ENCODE data around the gene RASD2. TPM values are rescaled to one million over a fixed set of nuclear protein-coding genes. Genes with fewer than 3 reads are reported as not detected.
"Not testable (repeated sequence)": the region's sequence is repeated elsewhere in the genome, so short reads cannot be mapped to it uniquely, and the experiment has no call there.

RASD2 gene
- total RNA-seq, 4 donors from 2014 or later, result 4.7 to 45.9 (median 16.0) TPM

- peak overlapping the region in 3 of 4 donors; percentile 30 to 74 (median 68) for H3K27ac ChIP-seq
- TF ChIP-seq EP300 (IDR thresholded peaks at IDR 0.05) (no peak), POLR2AphosphoS5 (IDR thresholded peaks at IDR 0.05) (no peak), POLR2A (IDR thresholded peaks at IDR 0.05) (no peak)
- TF ChIP-seq, protein P1, sequence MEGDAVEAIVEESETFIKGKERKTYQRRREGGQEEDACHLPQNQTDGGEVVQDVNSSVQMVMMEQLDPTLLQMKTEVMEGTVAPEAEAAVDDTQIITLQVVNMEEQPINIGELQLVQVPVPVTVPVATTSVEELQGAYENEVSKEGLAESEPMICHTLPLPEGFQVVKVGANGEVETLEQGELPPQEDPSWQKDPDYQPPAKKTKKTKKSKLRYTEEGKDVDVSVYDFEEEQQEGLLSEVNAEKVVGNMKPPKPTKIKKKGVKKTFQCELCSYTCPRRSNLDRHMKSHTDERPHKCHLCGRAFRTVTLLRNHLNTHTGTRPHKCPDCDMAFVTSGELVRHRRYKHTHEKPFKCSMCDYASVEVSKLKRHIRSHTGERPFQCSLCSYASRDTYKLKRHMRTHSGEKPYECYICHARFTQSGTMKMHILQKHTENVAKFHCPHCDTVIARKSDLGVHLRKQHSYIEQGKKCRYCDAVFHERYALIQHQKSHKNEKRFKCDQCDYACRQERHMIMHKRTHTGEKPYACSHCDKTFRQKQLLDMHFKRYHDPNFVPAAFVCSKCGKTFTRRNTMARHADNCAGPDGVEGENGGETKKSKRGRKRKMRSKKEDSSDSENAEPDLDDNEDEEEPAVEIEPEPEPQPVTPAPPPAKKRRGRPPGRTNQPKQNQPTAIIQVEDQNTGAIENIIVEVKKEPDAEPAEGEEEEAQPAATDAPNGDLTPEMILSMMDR (IDR thresholded peaks at IDR 0.05), result no peak
Observed at GRCh38 chr22:35498026-35498800, 42.4 kb upstream of the RASD2 start.

GRCh38 chr22:35502836-35503235 is 37.8 kb upstream of the RASD2 start:
- 54 to 55% methylated on average over 3 of the region's 3 CpGs for WGBS, 2 donors (ENCODE audit: low coverage in 1 of 2)
- TF ChIP-seq, protein P1 (IDR thresholded peaks at IDR 0.05), result no peak
- TF ChIP-seq POLR2AphosphoS5 (IDR thresholded peaks at IDR 0.05), result no peak
- no peak for TF ChIP-seq POLR2A (IDR thresholded peaks at IDR 0.05)
- Histone ChIP-seq H3K27ac (no peak overlapping the region), H3K9me3 (no peaks in the 10 kb centered on the region), H3K4me1 (peaks cover 0 to 20% (median 5%) of the 10 kb centered on the region in 3 donors), H3K36me3 (no peaks in the 10 kb centered on the region), H3K4me3 (no peak overlapping the region), H3K27me3 (no peaks in the 10 kb centered on the region)
- no peak for ATAC-seq

More at GRCh38 chr22:35498026-35498800, 42.4 kb upstream of the RASD2 start:
- H3K4me3 ChIP-seq, result no peak overlapping the region
- ATAC-seq, result no peak
- peaks cover 0 to 28% (median 5%) of the 10 kb centered on the region in 3 donors for H3K4me1 ChIP-seq
- H3K36me3 ChIP-seq, result no peaks in the 10 kb centered on the region
- no peaks in the 10 kb centered on the region for H3K27me3 ChIP-seq
- 29 to 31% methylated on average over 7 to 14 of the region's 14 CpGs for WGBS, 2 donors (ENCODE audit: low coverage in 1 of 2)
- H3K9me3 ChIP-seq, result no peaks in the 10 kb centered on the region

- Histone ChIP-seq H3K4me3 (no peak overlapping the region), H3K4me1 (peaks cover 0 to 29% (median 2%) of the 10 kb centered on the region in 3 donors), H3K27me3 (no peaks in the 10 kb centered on the region), H3K9me3 (no peaks in the 10 kb centered on the region), H3K36me3 (no peaks in the 10 kb centered on the region), H3K27ac (no peak overlapping the region)
- TF ChIP-seq POLR2A (IDR thresholded peaks at IDR 0.05) (no peak), EP300 (IDR thresholded peaks at IDR 0.05) (no peak), POLR2AphosphoS5 (IDR thresholded peaks at IDR 0.05) (no peak)
- TF ChIP-seq, protein P1 (IDR thresholded peaks at IDR 0.05), result no peak
- ATAC-seq, result no peak
- 58 to 74% methylated on average over 7 of the region's 7 CpGs for WGBS, 2 donors (ENCODE audit: low coverage in 1 of 2)
Observed at GRCh38 chr22:35505399-35506258, 35.0 kb upstream of the RASD2 start.

DNA sequence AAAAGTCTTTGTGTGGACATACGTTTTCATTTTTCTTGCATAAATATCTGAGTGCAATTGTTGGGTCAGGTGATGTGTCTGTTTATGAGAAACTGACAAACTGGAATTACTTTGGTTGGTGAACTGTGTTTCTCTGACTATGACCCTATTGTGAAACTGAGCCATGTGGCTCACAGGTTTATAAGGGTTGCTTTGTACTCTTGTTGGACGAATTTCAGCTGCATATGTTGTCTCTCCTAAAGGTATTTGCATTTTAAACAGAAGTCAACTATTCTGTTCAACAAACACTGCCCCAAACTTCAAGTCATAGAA is 34.4 kb upstream of the RASD2 start:
- WGBS, 2 donors (ENCODE audit: low coverage in 1 of 2), result 37 to 52% methylated on average over 2 of the region's 2 CpGs
- no peak for ATAC-seq
- H3K27me3 ChIP-seq, result no peaks in the 10 kb centered on the region
- TF ChIP-seq POLR2AphosphoS5 (IDR thresholded peaks at IDR 0.05) (no peak), POLR2A (IDR thresholded peaks at IDR 0.05) (no peak), EP300 (IDR thresholded peaks at IDR 0.05) (no peak)
- TF ChIP-seq, protein P1 (IDR thresholded peaks at IDR 0.05), result no peak
- H3K9me3 ChIP-seq, result no peaks in the 10 kb centered on the region
- no peak overlapping the region for H3K27ac ChIP-seq
- no peaks in the 10 kb centered on the region for H3K36me3 ChIP-seq
- peaks cover 0 to 35% (median 7%) of the 10 kb centered on the region in 3 donors for H3K4me1 ChIP-seq
- H3K4me3 ChIP-seq, result no peak overlapping the region

DNA sequence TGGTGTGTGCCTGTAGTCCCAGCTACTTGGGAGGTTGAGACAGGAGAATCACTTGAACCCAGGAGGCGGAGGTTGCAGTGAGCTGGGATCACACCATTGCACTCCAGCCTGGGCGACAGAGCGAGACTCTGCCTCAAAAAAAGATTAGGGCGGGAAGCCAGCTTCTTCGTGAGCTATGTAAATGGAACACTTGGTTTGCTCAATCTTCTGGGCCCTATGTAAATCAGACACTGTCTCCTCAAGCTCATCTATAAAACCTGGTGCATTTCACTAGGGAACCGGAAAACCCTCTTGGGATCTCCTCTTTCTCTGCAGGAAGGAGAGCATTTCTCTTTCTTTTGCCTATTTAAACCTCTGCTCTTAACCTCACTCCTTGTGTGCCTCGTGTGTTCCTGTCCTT is 32.8 kb upstream of the RASD2 start:
- 92 to 93% methylated on average over 2 to 6 of the region's 7 CpGs for WGBS, 2 donors (ENCODE audit: low coverage in 1 of 2)
- H3K9me3 ChIP-seq, H3K36me3 ChIP-seq, H3K27ac ChIP-seq, ATAC-seq, H3K27me3 ChIP-seq, H3K4me3 ChIP-seq: not testable (repeated sequence)
- H3K4me1 ChIP-seq, result peaks cover 0 to 51% (median 7%) of the 10 kb centered on the region in 3 donors
